HEK293 (cell line): ENCODE measurements around the gene ZNF521.

ENCODE experiments used
- SP7 ChIP-seq: fragments of 450-650 bp; formaldehyde crosslinking; IDR thresholded peaks from 2 replicates; pipeline ENCODE4 v1.5.1; 2016; ENCODE audit warnings: missing biosample characterization, missing genetic modification characterization
- ZNF121 ChIP-seq: fragments of 450-650 bp; formaldehyde crosslinking; IDR thresholded peaks from 2 replicates; pipeline ENCODE4 v1.5.1; 2016; ENCODE audit warnings: missing biosample characterization, missing genetic modification characterization
- ZNF404 ChIP-seq: fragments of 450-650 bp; formaldehyde crosslinking; IDR thresholded peaks from 2 replicates; pipeline ENCODE4 v1.5.1; 2017; ENCODE audit warnings: missing biosample characterization, missing genetic modification characterization
- ZNF549 ChIP-seq: fragments of 450-650 bp; IDR thresholded peaks from 2 replicates; pipeline ENCODE4 v1.5.1; 2018; ENCODE audit warnings: missing biosample characterization, missing genetic modification characterization, mild to moderate bottlenecking, inconsistent platforms, moderate library complexity
- ZNF585B ChIP-seq: fragments of 450-650 bp; formaldehyde crosslinking; IDR thresholded peaks from 2 replicates; pipeline ENCODE4 v1.5.1; 2016; ENCODE audit warnings: missing biosample characterization, missing genetic modification characterization
- TF ChIP-seq, protein P1 (sequence below): fragments of 450-650 bp; formaldehyde crosslinking; IDR thresholded peaks from 2 replicates; pipeline ENCODE4 v1.5.1; 2016; ENCODE audit warnings: missing biosample characterization, missing genetic modification characterization
- TF ChIP-seq, protein P2 (sequence below): fragments of 450-650 bp; formaldehyde crosslinking; IDR thresholded peaks from 2 replicates; pipeline ENCODE4 v1.5.1; 2016; ENCODE audit warnings: missing biosample characterization, missing genetic modification characterization

DNA sequence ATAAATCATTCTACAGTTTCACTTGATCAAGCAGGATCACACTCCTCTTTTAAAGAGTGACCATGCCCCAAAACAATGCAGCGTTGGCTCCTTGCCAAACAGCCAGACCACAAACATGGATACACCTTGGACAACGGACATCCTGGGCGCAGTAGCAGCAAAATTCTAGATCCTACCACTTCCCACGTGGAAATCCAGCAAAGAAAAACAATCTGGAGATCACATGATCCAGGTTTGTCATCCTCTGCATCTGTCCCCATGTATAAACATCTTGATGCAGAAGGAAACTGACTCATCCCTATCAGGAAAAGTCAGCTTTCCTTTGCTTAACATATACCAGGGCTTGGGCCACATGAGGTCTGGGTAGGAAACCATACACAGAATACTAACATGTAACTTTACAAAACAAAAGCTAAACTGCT is 53.1 kb downstream of the ZNF521 start:
- TF ChIP-seq ZNF585B (tag by site-specific recombination), result no peak
- no peak for TF ChIP-seq ZNF549 (tag by site-specific recombination)
- TF ChIP-seq, protein P1, sequence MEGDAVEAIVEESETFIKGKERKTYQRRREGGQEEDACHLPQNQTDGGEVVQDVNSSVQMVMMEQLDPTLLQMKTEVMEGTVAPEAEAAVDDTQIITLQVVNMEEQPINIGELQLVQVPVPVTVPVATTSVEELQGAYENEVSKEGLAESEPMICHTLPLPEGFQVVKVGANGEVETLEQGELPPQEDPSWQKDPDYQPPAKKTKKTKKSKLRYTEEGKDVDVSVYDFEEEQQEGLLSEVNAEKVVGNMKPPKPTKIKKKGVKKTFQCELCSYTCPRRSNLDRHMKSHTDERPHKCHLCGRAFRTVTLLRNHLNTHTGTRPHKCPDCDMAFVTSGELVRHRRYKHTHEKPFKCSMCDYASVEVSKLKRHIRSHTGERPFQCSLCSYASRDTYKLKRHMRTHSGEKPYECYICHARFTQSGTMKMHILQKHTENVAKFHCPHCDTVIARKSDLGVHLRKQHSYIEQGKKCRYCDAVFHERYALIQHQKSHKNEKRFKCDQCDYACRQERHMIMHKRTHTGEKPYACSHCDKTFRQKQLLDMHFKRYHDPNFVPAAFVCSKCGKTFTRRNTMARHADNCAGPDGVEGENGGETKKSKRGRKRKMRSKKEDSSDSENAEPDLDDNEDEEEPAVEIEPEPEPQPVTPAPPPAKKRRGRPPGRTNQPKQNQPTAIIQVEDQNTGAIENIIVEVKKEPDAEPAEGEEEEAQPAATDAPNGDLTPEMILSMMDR, result no peak
- no peak for TF ChIP-seq ZNF121 (tag by site-specific recombination)
- no peak for TF ChIP-seq ZNF404 (tag by site-specific recombination)
- TF ChIP-seq SP7 (tag by site-specific recombination), result peak; percentile 25; the same call in 1 of the 2 replicates
- TF ChIP-seq, protein P2, sequence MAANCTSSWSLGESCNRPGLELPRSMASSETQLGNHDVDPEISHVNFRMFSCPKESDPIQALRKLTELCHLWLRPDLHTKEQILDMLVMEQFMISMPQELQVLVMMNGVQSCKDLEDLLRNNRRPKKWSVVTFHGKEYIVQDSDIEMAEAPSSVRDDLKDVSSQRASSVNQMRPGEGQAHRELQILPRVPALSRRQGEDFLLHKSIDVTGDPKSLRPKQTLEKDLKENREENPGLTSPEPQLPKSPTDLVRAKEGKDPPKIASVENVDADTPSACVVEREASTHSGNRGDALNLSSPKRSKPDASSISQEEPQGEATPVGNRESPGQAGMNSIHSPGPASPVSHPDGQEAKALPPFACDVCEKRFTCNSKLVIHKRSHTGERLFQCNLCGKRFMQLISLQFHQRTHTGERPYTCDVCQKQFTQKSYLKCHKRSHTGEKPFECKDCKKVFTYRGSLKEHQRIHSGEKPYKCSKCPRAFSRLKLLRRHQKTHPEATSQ (tag by site-specific recombination), result no peak
